GM23338 (cell line): ENCODE results near the gene TMEM52.

ENCODE experiments used
- CREB1 ChIP-seq: fragments of 250-450 bp; sonication (Bioruptor Pico); IDR thresholded peaks from 2 replicates; pipeline ENCODE4 v1.5.0; 2020; ENCODE audit warnings: low read depth, mild to moderate bottlenecking, moderate library complexity
- CTCF ChIP-seq, 2 experiments: fragments of 200-600 bp in 1 of 2; sonication (generic) in 1 of 2; conservative IDR thresholded peaks; 2 replicates each; pipeline versions ENCODE4 v1.5.1 to v1.6.1; 2016 to 2017; ENCODE audit warnings: antibody characterized with exemption in 2 of 2, low read depth in 2 of 2, mild to moderate bottlenecking in 2 of 2, moderate library complexity in 1 of 2
- ETS1 ChIP-seq: IDR thresholded peaks from 2 replicates; pipeline ENCODE4 v1.6.1; 2016; ENCODE audit warnings: antibody characterized with exemption
- EZH2 ChIP-seq: fragments of 200-600 bp; sonication (generic); IDR thresholded peaks from one replicate; pipeline ENCODE4 v1.8.0; 2017; ENCODE audit warnings: antibody characterized with exemption, mild to moderate bottlenecking, low read depth; ENCODE audit not compliant: unreplicated experiment
- EZH2phosphoT487 ChIP-seq: fragments of 200-600 bp; sonication (generic); IDR thresholded peaks from one replicate; pipeline ENCODE4 v1.8.1; 2018; ENCODE audit warnings: antibody characterized with exemption; ENCODE audit not compliant: unreplicated experiment
- JUNB ChIP-seq: IDR thresholded peaks from one replicate; pipeline ENCODE4 v1.6.1; 2016; ENCODE audit warnings: antibody characterized with exemption; ENCODE audit not compliant: unreplicated experiment
- POLR2AphosphoS5 ChIP-seq: IDR thresholded peaks from 2 replicates; pipeline ENCODE4 v1.6.1; 2016; ENCODE audit warnings: antibody characterized with exemption, low read depth
- REST ChIP-seq: IDR thresholded peaks from one replicate; pipeline ENCODE4 v1.6.1; 2018; ENCODE audit warnings: antibody characterized with exemption; ENCODE audit not compliant: unreplicated experiment
- STAT1 ChIP-seq: IDR thresholded peaks from one replicate; pipeline ENCODE4 v1.6.1; 2016; ENCODE audit warnings: antibody characterized with exemption; ENCODE audit not compliant: unreplicated experiment
- ZNF331 ChIP-seq: fragments of 250-450 bp; sonication (Bioruptor Pico); IDR thresholded peaks from 2 replicates; pipeline ENCODE4 v1.5.0; 2020; ENCODE audit warnings: low read depth, mild to moderate bottlenecking, moderate library complexity

GRCh38 chr1:1915911-1916840, 2.9 kb downstream of the TMEM52 start:
- TF ChIP-seq CTCF (conservative IDR thresholded peaks at IDR 0.05; ENCODE audit: low read depth in 2 of 2) (no peak), POLR2AphosphoS5 (no peak), EZH2phosphoT487 (no peak), JUNB (no peak), EZH2 (no peak), REST (no peak), CREB1 (CRISPR knock-in tag) (no peak), ZNF331 (CRISPR knock-in tag) (no peak), ETS1 (no peak), STAT1 (no peak)
